K562 (cell line): ENCODE data around the gene CEMIP. TPM values are rescaled to one million over a fixed set of nuclear protein-coding genes. Genes with fewer than 3 reads are reported as not detected.

ENCODE experiments used
- ATAC-seq: fragments of 200-7000 bp; cut with Tn5 transposase; 3 replicates; pipeline ENCODE4 v1.9.1; 2020; ENCODE audit warnings: moderate library complexity
- BruUV-seq: library from RNA; stranded (reverse); fragments of 400-500 nt; replicated peaks from 2 replicates; lab custom pipeline; 2021; lab: Mats Ljungman, UMichigan
- CTCF ChIA-PET: fragments of 300-600 bp; formaldehyde crosslinking; extraction: SDS; loops from one replicate; lab custom pipeline; 2021; ENCODE audit warnings: low intra/inter-chr PET ratio; lab: Yijun Ruan, JAX
- POLR2A ChIA-PET: fragments of 300-600, 350-650 bp; sonication (Branson Sonifier 250); formaldehyde crosslinking; extraction: SDS; loops from one replicate; lab custom pipeline; 2021; ENCODE audit warnings: antibody characterized with exemption, inconsistent platforms; lab: Yijun Ruan, JAX
- DNase-seq, 4 experiments: peaks; one replicate each; pipeline versions ENCODE4 v3.0.0 to v3.0.0-alpha.2; 2011 to 2018; ENCODE audit warnings: low spot score in 3 of 4, mixed read lengths in 3 of 4; ENCODE audit errors: extremely low read depth in 1 of 4
- FAIRE-seq: peaks from 2 replicates; lab custom pipeline; 2011; peaks lifted over from hg19 to GRCh38; lab: Jason Lieb, UNC
- H2AFZ ChIP-seq: 2 replicates; pipeline ENCODE4 v1.6.0; 2011; ENCODE audit warnings: low read depth, low read length, control low read depth, inconsistent platforms
- H3K27ac ChIP-seq: fragments of 200-600 bp; 3 replicates; pipeline ENCODE4 v1.8.0; 2011; ENCODE audit warnings: low read depth, mild to moderate bottlenecking, control low read depth, inconsistent platforms, low read length, moderate library complexity, mixed read lengths; ENCODE audit errors: extremely low read depth
- H3K27me3 ChIP-seq, 2 experiments: fragments of 300-600 bp in 1 of 2; 2 replicates in 1 of 2; 3 replicates in 1 of 2; pipeline versions ENCODE4 v1.6.0 to v1.8.0; 2011; ENCODE audit warnings: inconsistent platforms in 2 of 2, low read length in 2 of 2, mild to moderate bottlenecking in 1 of 2, mixed read lengths in 1 of 2, moderate library complexity in 1 of 2; ENCODE audit not compliant: control insufficient read depth in 2 of 2, insufficient read depth in 2 of 2
- H3K36me3 ChIP-seq: fragments of 300-600 bp; 3 replicates; pipeline ENCODE4 v1.8.0; 2011; ENCODE audit warnings: mild to moderate bottlenecking, low read length, inconsistent platforms; ENCODE audit not compliant: control insufficient read depth, insufficient read depth
- H3K4me1 ChIP-seq, 2 experiments: fragments of 200-600 bp in 1 of 2; replicated peaks in 1 of 2; 2 replicates in 1 of 2; 3 replicates in 1 of 2; pipeline versions ENCODE4 v1.5.1 to v1.8.0; 2011; ENCODE audit warnings: inconsistent platforms in 2 of 2, low read length in 2 of 2, mild to moderate bottlenecking in 1 of 2, mixed read lengths in 1 of 2, moderate library complexity in 1 of 2; ENCODE audit not compliant: control insufficient read depth in 2 of 2, insufficient read depth in 2 of 2
- H3K4me2 ChIP-seq: 2 replicates; pipeline ENCODE4 v1.6.1; 2011; ENCODE audit warnings: low read length, control low read depth, inconsistent platforms, mixed read lengths; ENCODE audit not compliant: insufficient read depth
- H3K4me3 ChIP-seq: fragments of 200-600 bp; sonication (generic), shearing (Covaris generic); 2 replicates; pipeline ENCODE4 v1.5.1; 2016; ENCODE audit warnings: control low read depth, inconsistent platforms
- H3K79me2 ChIP-seq: fragments of 200-600 bp; 3 replicates; pipeline ENCODE4 v1.8.0; 2011; ENCODE audit warnings: low read length, inconsistent platforms; ENCODE audit not compliant: control insufficient read depth, insufficient read depth
- H3K9ac ChIP-seq, 2 experiments: 2 replicates each; pipeline versions ENCODE4 v1.6.0 to v1.6.1; 2011; ENCODE audit warnings: low read depth in 2 of 2, low read length in 2 of 2, control low read depth in 1 of 2, inconsistent platforms in 1 of 2, mild to moderate bottlenecking in 1 of 2, mixed read lengths in 1 of 2; ENCODE audit not compliant: insufficient read depth in 1 of 2
- H3K9me1 ChIP-seq: one replicate; pipeline ENCODE4 v1.6.0; 2011; ENCODE audit warnings: inconsistent platforms, mild to moderate bottlenecking, low read length, moderate library complexity; ENCODE audit not compliant: control insufficient read depth, insufficient read depth
- H3K9me3 ChIP-seq: replicated peaks from 2 replicates; pipeline ENCODE4 v1.5.1; 2011; ENCODE audit warnings: low read depth, low read length, inconsistent platforms; ENCODE audit not compliant: control insufficient read depth, insufficient read depth
- H4K20me1 ChIP-seq: replicated peaks from 2 replicates; pipeline ENCODE4 v1.6.1; 2011; ENCODE audit warnings: low read length, inconsistent platforms, mixed read lengths; ENCODE audit not compliant: control insufficient read depth, insufficient read depth
- ARID1B ChIP-seq: fragments of 450-650 bp; IDR thresholded peaks from 2 replicates; pipeline ENCODE4 v1.6.1; 2016; ENCODE audit warnings: antibody characterized with exemption, mild to moderate bottlenecking, inconsistent platforms
- CBFA2T2 ChIP-seq: fragments of 450-650 bp; conservative IDR thresholded peaks from 2 replicates; pipeline ENCODE4 v1.6.1; 2017; ENCODE audit warnings: mild to moderate bottlenecking
- CBFA2T3 ChIP-seq: fragments of 450-650 bp; IDR thresholded peaks from 2 replicates; pipeline ENCODE4 v1.6.1; 2017
- EP300 ChIP-seq: IDR thresholded peaks from 2 replicates; pipeline ENCODE4 v1.6.1; 2012; ENCODE audit warnings: low read length, improper control_type of control experiment
- FOSL1 ChIP-seq: fragments of 200-800 bp; sonication (Bioruptor generic); conservative IDR thresholded peaks from 2 replicates; pipeline ENCODE4 v1.6.1; 2016; ENCODE audit warnings: missing genetic modification characterization, missing compliant biosample characterization
- HDAC1 ChIP-seq, 2 experiments: fragments of 450-650 bp; IDR thresholded peaks; 2 replicates each; pipeline ENCODE4 v1.6.1; 2016 to 2017; ENCODE audit warnings: inconsistent platforms in 1 of 2, mild to moderate bottlenecking in 1 of 2, moderate library complexity in 1 of 2
- HDAC2 ChIP-seq: fragments of 450-650 bp; IDR thresholded peaks from 2 replicates; pipeline ENCODE4 v1.6.1; 2016; ENCODE audit warnings: mild to moderate bottlenecking
- JUN ChIP-seq, 2 experiments: sonication (generic) in 1 of 2; formaldehyde crosslinking in 1 of 2; IDR thresholded peaks; 2 replicates each; pipeline versions ENCODE4 v1.6.1 to v1.8.0; 2012 to 2022; ENCODE audit warnings: borderline replicate concordance in 2 of 2, mild to moderate bottlenecking in 2 of 2, improper control_type of control experiment in 1 of 2, low read depth in 1 of 2, low read length in 1 of 2, missing genetic modification reagents in 1 of 2
- JUND ChIP-seq, 2 experiments: IDR thresholded peaks; 2 replicates in 1 of 2; 3 replicates in 1 of 2; pipeline ENCODE4 v1.6.1; 2011; ENCODE audit warnings: borderline replicate concordance in 2 of 2, low read depth in 2 of 2, low read length in 2 of 2, improper control_type of control experiment in 1 of 2, missing biosample characterization in 1 of 2, missing genetic modification characterization in 1 of 2, missing genetic modification reagents in 1 of 2
- KDM1A ChIP-seq, 2 experiments: fragments of 450-650 bp; IDR thresholded peaks; 2 replicates each; pipeline ENCODE4 v1.6.1; 2016; ENCODE audit warnings: mild to moderate bottlenecking in 2 of 2
- NEUROD1 ChIP-seq: fragments of 150-350 bp; IDR thresholded peaks from 2 replicates; pipeline ENCODE4 v1.6.1; 2014; ENCODE audit warnings: borderline replicate concordance, low read length, low read depth; ENCODE audit not compliant: partially characterized antibody
- NFE2 ChIP-seq: IDR thresholded peaks from 2 replicates; pipeline ENCODE4 v1.6.1; 2014; ENCODE audit warnings: antibody characterized with exemption, low read depth
- NRF1 ChIP-seq, 2 experiments: fragments of 450-650 bp; IDR thresholded peaks in 1 of 2; conservative IDR thresholded peaks in 1 of 2; 2 replicates each; pipeline ENCODE4 v1.6.1; 2014; ENCODE audit warnings: mild to moderate bottlenecking in 2 of 2
- POLR2AphosphoS5 ChIP-seq: IDR thresholded peaks from 2 replicates; pipeline ENCODE4 v1.6.1; 2011; ENCODE audit warnings: mild to moderate bottlenecking, low read depth, low read length, moderate library complexity; ENCODE audit not compliant: control insufficient read depth, insufficient read depth
- RCOR1 ChIP-seq, 2 experiments: IDR thresholded peaks; 2 replicates each; pipeline ENCODE4 v1.6.1; 2012; ENCODE audit warnings: low read depth in 2 of 2, low read length in 2 of 2, borderline replicate concordance in 1 of 2, improper control_type of control experiment in 1 of 2
- SMARCC2 ChIP-seq: fragments of 450-650 bp; IDR thresholded peaks from 2 replicates; pipeline ENCODE4 v1.6.1; 2017; ENCODE audit warnings: antibody characterized with exemption, moderate library complexity, mild to moderate bottlenecking, low read depth
- SMARCE1 ChIP-seq: fragments of 450-650 bp; IDR thresholded peaks from 2 replicates; pipeline ENCODE4 v1.7.1; 2016; ENCODE audit warnings: mild to moderate bottlenecking
- SRF ChIP-seq, 2 experiments: fragments of 250-450, 450-650 bp in 1 of 2; sonication (Bioruptor Pico) in 1 of 2; sonication (generic) in 1 of 2; formaldehyde crosslinking; IDR thresholded peaks; 2 replicates each; pipeline versions ENCODE4 v1.5.0 to v1.5.1; 2020 to 2022; ENCODE audit warnings: mild to moderate bottlenecking in 1 of 2, missing genetic modification reagents in 1 of 2
- STAT5A ChIP-seq: IDR thresholded peaks from 2 replicates; pipeline ENCODE4 v1.6.1; 2012; ENCODE audit warnings: low read length, inconsistent platforms, borderline replicate concordance
- TAF7 ChIP-seq: fragments of 450-650 bp; IDR thresholded peaks from 2 replicates; pipeline ENCODE4 v1.6.1; 2016; ENCODE audit warnings: missing genetic modification characterization, missing compliant biosample characterization
- TCF3 ChIP-seq: sonication (generic); formaldehyde crosslinking; IDR thresholded peaks from 2 replicates; pipeline ENCODE4 v1.4.0; 2020; ENCODE audit warnings: mild to moderate bottlenecking, missing genetic modification reagents
- TEAD4 ChIP-seq, 2 experiments: sonication (generic) in 1 of 2; formaldehyde crosslinking in 1 of 2; IDR thresholded peaks; 2 replicates each; pipeline versions ENCODE4 v1.6.1 to v1.8.0; 2012 to 2022; ENCODE audit warnings: borderline replicate concordance in 1 of 2, inconsistent platforms in 1 of 2, low read length in 1 of 2, mild to moderate bottlenecking in 1 of 2, missing genetic modification reagents in 1 of 2
- WGBS: fragments of 100-300 bp; shearing (Covaris generic); methylation state at CpG from one replicate; pipeline ENCODE4 v1.1.6; 2016; ENCODE audit warnings: low coverage, mixed read lengths; ENCODE audit not compliant: insufficient coverage; ENCODE audit errors: missing lambda C conversion rate; 5-methylcytosine and 5-hydroxymethylcytosine counted together
- in situ Hi-C: fragments of 300-500 bp; cut with MboI; formaldehyde crosslinking; loops from 4 replicates; pipeline ENCODE4 v1.15.0; 2018; ENCODE audit warnings: inconsistent platforms, mixed read lengths
- intact Hi-C: fragments of 100-400 bp; cut with micrococcal nuclease; formaldehyde crosslinking; loops from 2 replicates; pipeline ENCODE4 v1.14.2; 2022
- polyA plus RNA-seq, 8 experiments: library from polyadenylated mRNA; depleted of rRNA in 4 of 8; stranded (reverse) in 5 of 8; unstranded in 3 of 8; fragments of >200 nt; fragmentation: Nextera tagmentation in 2 of 8; fragmentation: Illumina TruSeq in 1 of 8; extraction: Ambion mirVana in 2 of 8; extraction: Trizol in 1 of 8; gene quantifications; 2 replicates each; pipeline versions ENCODE4 v1.2.1 to v1.2.3, GENCODE V29; 2011 to 2014; ENCODE audit warnings: inconsistent platforms in 1 of 8, missing spikeins in 1 of 8
- total RNA-seq, 7 experiments: library from RNA; depleted of rRNA in 6 of 7; stranded (reverse); fragments of >200 nt in 6 of 7; fragmentation: Illumina TruSeq in 2 of 7; extraction: Trizol in 2 of 7; gene quantifications; 2 replicates each; pipeline versions ENCODE4 v1.2.1 to v1.2.3, GENCODE V29; 2011 to 2021; ENCODE audit warnings: low replicate concordance in 1 of 7

CEMIP gene
- total and polyA plus RNA-seq, 9 of the 15 experiments (the other 6 are each of a cell fraction or from before 2014, with no cell fraction given), result 0.33 TPM; not detected in 8

DNA sequence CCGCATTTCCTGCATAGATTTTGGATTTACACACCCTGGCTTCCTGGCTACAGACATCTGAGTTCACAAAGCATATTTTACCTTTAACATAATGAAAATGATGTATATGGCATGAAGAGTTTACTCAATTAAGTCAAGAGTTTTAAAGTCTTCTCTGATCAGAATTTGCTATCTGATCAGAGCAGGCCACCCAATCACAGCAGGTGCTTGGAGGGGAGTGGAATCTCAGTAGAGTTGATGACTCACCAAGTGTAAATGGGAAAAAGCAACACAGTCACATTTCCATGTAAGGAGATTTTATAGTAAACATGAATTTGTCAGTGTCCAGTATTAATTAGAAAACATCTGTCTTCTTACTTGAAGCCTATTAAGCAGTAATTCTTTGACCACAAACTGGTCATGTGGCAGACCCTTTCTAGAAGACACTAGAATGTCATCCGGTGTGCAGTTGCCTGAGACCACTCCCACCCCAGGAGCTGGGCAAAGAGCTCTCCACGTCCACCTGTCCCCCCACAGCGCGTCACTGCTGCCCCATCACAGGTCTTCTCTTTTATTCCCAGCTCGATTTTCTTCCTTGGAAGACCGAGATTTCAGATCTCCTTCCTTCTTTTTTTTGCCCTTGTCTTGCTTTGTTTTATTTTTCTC, 199.6 kb downstream of the CEMIP start:
- H3K27ac ChIP-seq, result no peak overlapping the region
- intact Hi-C loops (no loop called here), in situ Hi-C loops (loop anchor here (5.0 to 10.0 kb wide), 2 partner anchors 288 to 426 kb away; no protein-coding TSS in a partner anchor)
- H3K4me1 ChIP-seq, result peaks cover 0 to 3% of the 10 kb centered on the region in 2 experiments; a peak in 2 of 5 replicates
- no peaks in the 10 kb centered on the region for H3K9me3 ChIP-seq
- peak; percentile 41 to 47 (median 44) for DNase-seq
- no peak for FAIRE-seq
- peaks cover 62% of the 10 kb centered on the region for H3K36me3 ChIP-seq
- no peak overlapping the region for H3K9ac ChIP-seq
- peaks cover 23% of the 10 kb centered on the region for H4K20me1 ChIP-seq
- TSS peak; percentile 44 for BruUV-seq
- H3K4me3 ChIP-seq, result no peak overlapping the region
- ATAC-seq, result no peak
- no peak overlapping the region for H3K4me2 ChIP-seq
- ChIA-PET CTCF (interaction anchor here (1.7 to 5.2 kb wide), 3 partner anchors 128 to 288 kb away, joined by 5 to 115 read pairs (median 15); no protein-coding TSS in a partner anchor), POLR2A (interaction anchor here (0.6 to 2.2 kb wide), 3 partner anchors 19 to 287 kb away, joined by 3 to 7 read pairs (median 3); no protein-coding TSS in a partner anchor)
- peaks cover 38% of the 10 kb centered on the region for H3K79me2 ChIP-seq
- peaks cover 4% of the 10 kb centered on the region for H3K9me1 ChIP-seq
- H3K27me3 ChIP-seq, result no peaks in the 10 kb centered on the region
- H2AFZ ChIP-seq, result no peak overlapping the region
- 78% methylated on average over 7 of the region's 7 CpGs for WGBS
- TF ChIP-seq KDM1A (IDR thresholded peaks at IDR 0.05), result peak; percentile 94 to 96
- TF ChIP-seq TEAD4 (IDR thresholded peaks at IDR 0.05; ENCODE audit: low read length), result peak; percentile 50
- TF ChIP-seq TEAD4 (CRISPR knock-in tag; IDR thresholded peaks at IDR 0.05; ENCODE audit: borderline replicate concordance), result no peak
- no peak for TF ChIP-seq NEUROD1
- peak; percentile 66 for TF ChIP-seq CBFA2T3
- TF ChIP-seq HDAC1 (IDR thresholded peaks at IDR 0.05), result peak in 1 of 2 experiments; percentile 73; a peak in 2 of 4 replicates
- TF ChIP-seq CBFA2T2, result peak; percentile 35; the same call in 1 of the 2 replicates
- no peak for TF ChIP-seq TAF7
- TF ChIP-seq HDAC2, result peak; percentile 66; the same call in 1 of the 2 replicates
- 0 out of 2 replicates have a peak, but pooled peaks have one; percentile 17 for TF ChIP-seq STAT5A
- TF ChIP-seq SMARCC2, result no peak
- TF ChIP-seq EP300, result 0 out of 2 replicates have a peak, but pooled peaks have one; percentile 19
- TF ChIP-seq NRF1 (conservative IDR thresholded peaks at IDR 0.05 in 1 of 2, IDR thresholded peaks at IDR 0.05 in 1 of 2), result no peak
- 0 out of 2 replicates have a peak, but pooled peaks have one; percentile 36 for TF ChIP-seq TCF3 (CRISPR knock-in tag)
- peak; percentile 56 to 96; a peak in 2 of 4 replicates for TF ChIP-seq RCOR1 (IDR thresholded peaks at IDR 0.05; ENCODE audit: borderline replicate concordance in 1 of 2, low read depth in 2 of 2, low read length in 2 of 2)
- TF ChIP-seq JUND (IDR thresholded peaks at IDR 0.05; ENCODE audit: borderline replicate concordance, low read depth, low read length), result peak; percentile 88
- TF ChIP-seq JUND (tag; IDR thresholded peaks at IDR 0.05; ENCODE audit: borderline replicate concordance, low read depth, low read length), result peak; percentile 85
- TF ChIP-seq ARID1B, result peak; percentile 46
- peak; percentile 93 for TF ChIP-seq FOSL1 (tag)
- peak; percentile 26; the same call in 1 of the 2 replicates for TF ChIP-seq SMARCE1
- 0 out of 2 replicates have a peak, but pooled peaks have one; percentile 45 for TF ChIP-seq JUN (IDR thresholded peaks at IDR 0.05; ENCODE audit: borderline replicate concordance, low read depth, low read length)
- TF ChIP-seq JUN (CRISPR knock-in tag; IDR thresholded peaks at IDR 0.05; ENCODE audit: borderline replicate concordance), result no peak
- 0 out of 2 replicates have a peak, but pooled peaks have one; percentile 32 for TF ChIP-seq POLR2AphosphoS5
- peak in 1 of 2 experiments; percentile 76; a peak in 1 of 4 replicates for TF ChIP-seq SRF (CRISPR knock-in tag; IDR thresholded peaks at IDR 0.05)
- peak; percentile 31; the same call in 1 of the 2 replicates for TF ChIP-seq NFE2
